ENCODE measurements around the gene ZNF77.

DNA sequence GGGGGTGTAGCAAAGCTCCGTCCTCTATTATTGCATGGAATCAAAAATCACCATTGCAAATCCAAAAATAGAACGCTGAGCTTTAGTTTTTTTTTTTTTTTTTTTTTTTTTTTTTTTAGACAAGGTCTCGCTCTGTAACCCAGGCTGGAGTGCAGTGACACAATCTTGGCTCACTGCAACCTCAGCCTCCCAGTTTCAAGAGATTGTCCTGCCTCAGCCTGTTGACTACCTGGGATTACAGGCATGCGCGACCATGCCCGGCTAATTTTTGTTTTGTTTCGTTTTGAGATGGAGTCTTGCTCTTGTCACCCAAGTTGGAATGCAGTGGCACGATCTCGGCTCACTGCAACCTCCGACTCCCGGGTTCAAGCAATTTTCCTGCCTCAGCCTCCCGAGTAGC, 15.3 kb upstream of the ZNF77 start:
- TF ChIP-seq, protein P1, sequence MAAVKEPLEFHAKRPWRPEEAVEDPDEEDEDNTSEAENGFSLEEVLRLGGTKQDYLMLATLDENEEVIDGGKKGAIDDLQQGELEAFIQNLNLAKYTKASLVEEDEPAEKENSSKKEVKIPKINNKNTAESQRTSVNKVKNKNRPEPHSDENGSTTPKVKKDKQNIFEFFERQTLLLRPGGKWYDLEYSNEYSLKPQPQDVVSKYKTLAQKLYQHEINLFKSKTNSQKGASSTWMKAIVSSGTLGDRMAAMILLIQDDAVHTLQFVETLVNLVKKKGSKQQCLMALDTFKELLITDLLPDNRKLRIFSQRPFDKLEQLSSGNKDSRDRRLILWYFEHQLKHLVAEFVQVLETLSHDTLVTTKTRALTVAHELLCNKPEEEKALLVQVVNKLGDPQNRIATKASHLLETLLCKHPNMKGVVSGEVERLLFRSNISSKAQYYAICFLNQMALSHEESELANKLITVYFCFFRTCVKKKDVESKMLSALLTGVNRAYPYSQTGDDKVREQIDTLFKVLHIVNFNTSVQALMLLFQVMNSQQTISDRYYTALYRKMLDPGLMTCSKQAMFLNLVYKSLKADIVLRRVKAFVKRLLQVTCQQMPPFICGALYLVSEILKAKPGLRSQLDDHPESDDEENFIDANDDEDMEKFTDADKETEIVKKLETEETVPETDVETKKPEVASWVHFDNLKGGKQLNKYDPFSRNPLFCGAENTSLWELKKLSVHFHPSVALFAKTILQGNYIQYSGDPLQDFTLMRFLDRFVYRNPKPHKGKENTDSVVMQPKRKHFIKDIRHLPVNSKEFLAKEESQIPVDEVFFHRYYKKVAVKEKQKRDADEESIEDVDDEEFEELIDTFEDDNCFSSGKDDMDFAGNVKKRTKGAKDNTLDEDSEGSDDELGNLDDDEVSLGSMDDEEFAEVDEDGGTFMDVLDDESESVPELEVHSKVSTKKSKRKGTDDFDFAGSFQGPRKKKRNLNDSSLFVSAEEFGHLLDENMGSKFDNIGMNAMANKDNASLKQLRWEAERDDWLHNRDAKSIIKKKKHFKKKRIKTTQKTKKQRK (IDR thresholded peaks at IDR 0.05; ENCODE audit: low read depth, low read length): no peak
- TF ChIP-seq POLR2AphosphoS5 (IDR thresholded peaks at IDR 0.05; ENCODE audit: low read length) (no peak), POU2F2 (IDR thresholded peaks at IDR 0.05; ENCODE audit: borderline replicate concordance, low read depth, low read length) (no peak), EZH2 (IDR thresholded peaks at IDR 0.05; ENCODE audit: borderline replicate concordance, control insufficient read depth, low read depth, low read length) (no peak), CHD2 (IDR thresholded peaks at IDR 0.05; ENCODE audit: borderline replicate concordance, low read depth, low read length) (no peak)
- TF ChIP-seq, protein P2, sequence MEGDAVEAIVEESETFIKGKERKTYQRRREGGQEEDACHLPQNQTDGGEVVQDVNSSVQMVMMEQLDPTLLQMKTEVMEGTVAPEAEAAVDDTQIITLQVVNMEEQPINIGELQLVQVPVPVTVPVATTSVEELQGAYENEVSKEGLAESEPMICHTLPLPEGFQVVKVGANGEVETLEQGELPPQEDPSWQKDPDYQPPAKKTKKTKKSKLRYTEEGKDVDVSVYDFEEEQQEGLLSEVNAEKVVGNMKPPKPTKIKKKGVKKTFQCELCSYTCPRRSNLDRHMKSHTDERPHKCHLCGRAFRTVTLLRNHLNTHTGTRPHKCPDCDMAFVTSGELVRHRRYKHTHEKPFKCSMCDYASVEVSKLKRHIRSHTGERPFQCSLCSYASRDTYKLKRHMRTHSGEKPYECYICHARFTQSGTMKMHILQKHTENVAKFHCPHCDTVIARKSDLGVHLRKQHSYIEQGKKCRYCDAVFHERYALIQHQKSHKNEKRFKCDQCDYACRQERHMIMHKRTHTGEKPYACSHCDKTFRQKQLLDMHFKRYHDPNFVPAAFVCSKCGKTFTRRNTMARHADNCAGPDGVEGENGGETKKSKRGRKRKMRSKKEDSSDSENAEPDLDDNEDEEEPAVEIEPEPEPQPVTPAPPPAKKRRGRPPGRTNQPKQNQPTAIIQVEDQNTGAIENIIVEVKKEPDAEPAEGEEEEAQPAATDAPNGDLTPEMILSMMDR (IDR thresholded peaks at IDR 0.05 in 2 of 3, conservative IDR thresholded peaks at IDR 0.05 in 1 of 3; ENCODE audit: control insufficient read depth in 2 of 3, extremely low read depth in 1 of 3, insufficient read depth in 1 of 3, low read depth in 3 of 3, low read length in 3 of 3): no peak
- TF ChIP-seq, protein P3, sequence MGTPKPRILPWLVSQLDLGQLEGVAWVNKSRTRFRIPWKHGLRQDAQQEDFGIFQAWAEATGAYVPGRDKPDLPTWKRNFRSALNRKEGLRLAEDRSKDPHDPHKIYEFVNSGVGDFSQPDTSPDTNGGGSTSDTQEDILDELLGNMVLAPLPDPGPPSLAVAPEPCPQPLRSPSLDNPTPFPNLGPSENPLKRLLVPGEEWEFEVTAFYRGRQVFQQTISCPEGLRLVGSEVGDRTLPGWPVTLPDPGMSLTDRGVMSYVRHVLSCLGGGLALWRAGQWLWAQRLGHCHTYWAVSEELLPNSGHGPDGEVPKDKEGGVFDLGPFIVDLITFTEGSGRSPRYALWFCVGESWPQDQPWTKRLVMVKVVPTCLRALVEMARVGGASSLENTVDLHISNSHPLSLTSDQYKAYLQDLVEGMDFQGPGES (IDR thresholded peaks at IDR 0.05): no peak

Data from GM12878 (cell line).